HepG2 (cell line): ENCODE results near the gene RHBDL1.
A peak's percentile ranks its signal among the peaks of the same experiment; 100 is the strongest.

Source experiments
- ZFAT ChIP-seq: sonication (generic); formaldehyde crosslinking; conservative IDR thresholded peaks from 2 replicates; pipeline ENCODE4 v1.8.1; 2023; ENCODE audit warnings: missing genetic modification reagents, inconsistent platforms
- TF ChIP-seq, protein P1 (sequence below): sonication (generic); formaldehyde crosslinking; IDR thresholded peaks from 2 replicates; pipeline ENCODE4 v1.4.0; 2020; ENCODE audit warnings: missing genetic modification reagents

DNA sequence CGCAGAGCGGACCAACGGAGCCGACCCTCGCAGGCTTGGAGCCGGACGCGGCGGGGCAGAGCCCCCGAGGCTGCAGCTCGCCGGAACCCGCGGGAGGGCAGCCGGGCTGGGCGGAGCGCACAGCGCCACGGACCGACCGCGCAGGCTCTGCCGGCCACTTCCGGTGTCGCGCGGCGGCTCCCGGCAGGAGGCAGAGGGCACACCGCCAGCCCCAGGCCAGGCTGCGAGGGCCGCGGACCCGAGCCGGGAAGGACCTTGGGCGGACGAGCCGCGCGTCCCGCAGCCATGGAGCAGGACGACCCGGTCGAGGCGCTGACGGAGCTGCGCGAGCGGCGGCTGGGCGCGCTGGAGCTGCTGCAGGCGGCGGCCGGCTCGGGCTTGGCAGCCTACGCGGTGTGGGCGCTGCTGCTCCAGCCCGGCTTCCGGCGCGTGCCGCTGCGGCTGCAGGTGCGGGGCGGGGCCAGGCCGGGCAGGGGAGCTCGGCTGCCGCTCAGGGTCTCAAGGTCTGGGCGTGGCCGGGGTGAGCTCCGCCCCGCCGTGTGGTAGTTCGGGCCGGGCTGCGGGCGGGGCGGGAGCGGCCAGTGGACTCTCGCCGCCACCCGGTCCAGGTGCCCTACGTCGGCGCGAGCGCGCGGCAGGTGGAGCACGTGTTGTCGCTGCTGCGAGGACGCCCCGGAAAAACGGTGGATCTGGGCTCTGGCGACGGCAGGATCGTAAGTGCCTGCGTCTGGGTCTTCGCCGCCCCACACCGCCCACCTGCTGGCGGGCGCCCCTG lies 45.7 kb downstream of the RHBDL1 start, which contains the start of gene ANTKMT:
- no peak; the same call in 1 of the 2 replicates for TF ChIP-seq ZFAT
- TF ChIP-seq, protein P1, sequence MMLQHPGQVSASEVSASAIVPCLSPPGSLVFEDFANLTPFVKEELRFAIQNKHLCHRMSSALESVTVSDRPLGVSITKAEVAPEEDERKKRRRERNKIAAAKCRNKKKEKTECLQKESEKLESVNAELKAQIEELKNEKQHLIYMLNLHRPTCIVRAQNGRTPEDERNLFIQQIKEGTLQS (CRISPR knock-in tag) = peak; percentile 58; the same call in 1 of the 2 replicates
